Liver (tissue), 3 donors: ENCODE results near the gene BDP1.

Experiments used
- ATF3 ChIP-seq: IDR thresholded peaks from 2 replicates; pipeline ENCODE4 v1.6.1; 2016; ENCODE audit warnings: antibody characterized with exemption
- CTCF ChIP-seq: fragments of 150-350 bp; IDR thresholded peaks from 2 replicates; pipeline ENCODE4 v1.5.1; 2017; ENCODE audit warnings: improper control_type of control experiment, low read depth, low read length; ENCODE audit not compliant: missing input control
- EGR1 ChIP-seq, 2 donors: IDR thresholded peaks; 2 replicates each; pipeline ENCODE4 v1.6.1; 2016 to 2018; ENCODE audit warnings: antibody characterized with exemption in 2 of 2, low read depth in 2 of 2
- GABPA ChIP-seq, 2 donors: IDR thresholded peaks in 1 of 2; conservative IDR thresholded peaks in 1 of 2; 2 replicates each; pipeline ENCODE4 v1.6.1; 2016; ENCODE audit warnings: antibody characterized with exemption in 2 of 2, mild to moderate bottlenecking in 1 of 2, moderate library complexity in 1 of 2
- HNF4A ChIP-seq, 2 donors: conservative IDR thresholded peaks; 2 replicates each; pipeline ENCODE4 v1.6.1; 2016; ENCODE audit warnings: antibody characterized with exemption in 2 of 2, mild to moderate bottlenecking in 2 of 2
- HNF4G ChIP-seq: IDR thresholded peaks from 2 replicates; pipeline ENCODE4 v1.6.1; 2016; ENCODE audit warnings: antibody characterized with exemption
- JUND ChIP-seq, 2 donors: IDR thresholded peaks; 2 replicates each; pipeline ENCODE4 v1.6.1; 2016; ENCODE audit warnings: antibody characterized with exemption in 2 of 2
- MAX ChIP-seq: IDR thresholded peaks from 2 replicates; pipeline ENCODE4 v1.6.1; 2016; ENCODE audit warnings: antibody characterized with exemption
- RAD21 ChIP-seq, 2 donors: IDR thresholded peaks; 2 replicates each; pipeline ENCODE4 v1.6.1; 2016; ENCODE audit warnings: antibody characterized with exemption in 2 of 2, mild to moderate bottlenecking in 2 of 2
- REST ChIP-seq: IDR thresholded peaks from 2 replicates; pipeline ENCODE4 v1.6.1; 2016; ENCODE audit warnings: antibody characterized with exemption, mild to moderate bottlenecking
- SP1 ChIP-seq: IDR thresholded peaks from 2 replicates; pipeline ENCODE4 v1.6.1; 2018; ENCODE audit warnings: antibody characterized with exemption, mild to moderate bottlenecking
- TAF1 ChIP-seq: conservative IDR thresholded peaks from 2 replicates; pipeline ENCODE4 v1.6.1; 2016; ENCODE audit warnings: antibody characterized with exemption, mild to moderate bottlenecking
- YY1 ChIP-seq: IDR thresholded peaks from 2 replicates; pipeline ENCODE4 v1.6.1; 2016; ENCODE audit warnings: antibody characterized with exemption, mild to moderate bottlenecking
- donor health status: healthy.
- donor health status: healthy.

GRCh38 chr5:71573591-71573990, 118.1 kb downstream of the BDP1 start:
- no peak for TF ChIP-seq CTCF
- no peak for TF ChIP-seq REST
- TF ChIP-seq TAF1 = no peak
- TF ChIP-seq ATF3 = no peak
- TF ChIP-seq MAX = no peak
- TF ChIP-seq SP1 = no peak
- no peak for TF ChIP-seq HNF4G
- TF ChIP-seq RAD21 (IDR thresholded peaks at IDR 0.05) = no peak
- TF ChIP-seq JUND (IDR thresholded peaks at IDR 0.05) = no peak
- TF ChIP-seq GABPA (IDR thresholded peaks at IDR 0.05 in 1 of 2, conservative IDR thresholded peaks at IDR 0.05 in 1 of 2) = no peak
- no peak for TF ChIP-seq HNF4A (conservative IDR thresholded peaks at IDR 0.05)
- TF ChIP-seq EGR1 (IDR thresholded peaks at IDR 0.05; ENCODE audit: low read depth in 2 of 2) = no peak
- TF ChIP-seq YY1 = no peak
